A549 treated with Hydrocortisone at 1 μM for 4 hours (cell line): ENCODE data around the gene THSD1. TPM values are rescaled to one million over a fixed set of nuclear protein-coding genes. Genes with fewer than 3 reads are reported as not detected.

Experiments
- total RNA-seq: library from RNA; stranded (reverse); fragments of 200-300 nt; extraction: Qiagen RNA extraction; gene quantifications from 5 replicates; pipeline ENCODE4 v1.2.3, GENCODE V29; 2022

Gene THSD1
- total RNA-seq = 5.2 to 6.7 TPM (median 6.1 TPM) in 5 replicates

GRCh38 chr13:52405767-52406494, at the start of gene THSD1:
THSD1 (minus strand) TSS chr13:52406172; CDS start chr13:52402600, 3,572 bp downstream.

GRCh38 chr13:52454820-52455676, 49.1 kb upstream of the THSD1 start, which contains the start of gene CKAP2:
CKAP2 (plus strand) TSS chr13:52455478; CDS start chr13:52455557, 79 bp downstream.

DNA sequence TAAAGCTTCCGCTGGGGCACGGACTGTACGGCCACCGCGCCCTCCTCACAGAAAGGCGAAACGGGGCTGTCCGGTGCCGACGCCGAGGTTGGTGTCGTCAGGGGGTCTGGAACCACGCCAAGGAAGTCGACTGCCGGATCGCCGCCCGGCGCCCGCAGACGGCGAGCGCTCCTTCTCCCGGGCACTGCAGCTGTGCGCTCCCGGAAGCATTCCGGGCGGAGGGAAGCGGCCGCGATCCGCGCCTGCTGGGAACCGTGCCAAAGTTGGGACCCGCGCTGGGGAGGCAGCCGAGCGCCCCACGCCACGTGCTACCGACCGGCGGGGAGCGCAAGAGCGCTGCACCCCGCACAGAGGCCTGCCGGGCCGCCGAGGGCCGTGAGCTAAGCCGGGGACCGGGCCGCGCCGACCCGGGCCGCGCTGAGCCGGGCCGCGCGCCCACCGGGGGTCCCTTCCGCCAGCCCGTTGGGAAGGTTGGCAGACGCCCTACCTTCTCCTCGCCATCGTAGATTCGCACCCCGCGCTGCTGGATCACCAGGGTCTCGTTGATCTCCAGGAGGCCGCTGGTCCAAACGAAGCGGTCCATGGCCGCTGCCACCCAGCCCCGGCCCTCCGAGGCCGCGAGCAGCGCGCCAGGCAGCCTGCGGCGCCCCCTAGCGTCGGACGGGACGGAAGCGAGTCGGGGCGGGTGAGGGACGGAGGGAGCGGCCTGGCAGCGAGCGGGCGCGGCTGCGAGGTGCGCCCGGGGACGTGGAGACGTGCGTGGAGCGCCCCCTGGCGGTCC, 44.2 kb upstream of the THSD1 start, which contains the start of gene VPS36:
Gene VPS36, minus strand, starts transcription at position 623 of the 781 bp plus-strand sequence. Its CDS starts 40 bp downstream, at position 583.

Other genes starting within 250 kb of the THSD1 start
- 6.4 to 15.3 TPM (median 7.5 TPM) in 5 replicates for gene NEK3, start 246.6 kb downstream of the THSD1 start, total RNA-seq
- gene VPS36, start 44.5 kb upstream of the THSD1 start, total RNA-seq = 11.2 to 14.4 TPM (median 12.9 TPM) in 5 replicates
- 23.6 to 37.7 TPM (median 29.2 TPM) in 5 replicates for gene CKAP2, start 49.3 kb upstream of the THSD1 start, total RNA-seq
- gene HNRNPA1L2, start 236.3 kb upstream of the THSD1 start, total RNA-seq = 5.2 to 6.9 TPM (median 5.8 TPM) in 5 replicates
- 39.7 to 47.3 TPM (median 40.8 TPM) in 5 replicates for gene SUGT1, start 246.7 kb upstream of the THSD1 start, total RNA-seq